B cell (primary cell): ENCODE data around the gene PPL. TPM values are rescaled to one million over a fixed set of nuclear protein-coding genes. Genes with fewer than 3 reads are reported as not detected.

Source experiments
- ATAC-seq: fragments of 200-7000 bp; cut with Tn5 transposase; one replicate; pipeline ENCODE4 v1.10.0; 2021; ENCODE audit warnings: low read depth, mild to moderate bottlenecking, moderate number of reproducible peaks, moderate library complexity
- CTCF ChIA-PET: fragments of 350-600 bp; sonication (Branson Sonifier 250); formaldehyde crosslinking; loops from one replicate; lab custom pipeline; 2021; ENCODE audit warnings: antibody characterized with exemption, inconsistent platforms; lab: Charles Lee
- POLR2A ChIA-PET: fragments of 350-600 bp; sonication (Branson Sonifier 250); formaldehyde crosslinking; loops from one replicate; lab custom pipeline; 2021; ENCODE audit warnings: antibody characterized with exemption; lab: Charles Lee
- DNase-seq: peaks from one replicate; pipeline ENCODE4 v3.0.0; 2013
- H2AFZ ChIP-seq: 2 replicates; pipeline ENCODE4 v1.6.1; 2012; ENCODE audit warnings: mild to moderate bottlenecking, low read depth, low read length; ENCODE audit not compliant: insufficient read depth, poor library complexity, severe bottlenecking
- H3K27ac ChIP-seq, 2 donors: 1 replicate in 1 of 2; 2 replicates in 1 of 2; pipeline ENCODE4 v1.5.1; 2012 to 2013; ENCODE audit warnings: low read length in 2 of 2, mild to moderate bottlenecking in 2 of 2, moderate library complexity in 1 of 2
- H3K27me3 ChIP-seq, 4 experiments: fragments of 200-600 bp in 1 of 4; sonication (generic) in 1 of 4; replicated peaks in 1 of 4; 1 replicate in 2 of 4; 2 replicates in 2 of 4; pipeline versions ENCODE4 v1.6.1 to v1.7.0; 2013 to 2016; ENCODE audit warnings: low read length in 3 of 4, mild to moderate bottlenecking in 2 of 4, mixed read lengths in 1 of 4, moderate library complexity in 1 of 4; ENCODE audit not compliant: insufficient read depth in 4 of 4, control insufficient read depth in 3 of 4; ENCODE audit errors: control extremely low read depth in 1 of 4
- H3K36me3 ChIP-seq, 2 experiments: replicated peaks in 1 of 2; 1 replicate in 1 of 2; 2 replicates in 1 of 2; pipeline versions ENCODE4 v1.6.1 to v1.7.1; 2013; ENCODE audit warnings: low read length in 1 of 2; ENCODE audit not compliant: insufficient read depth in 2 of 2, control insufficient read depth in 1 of 2; ENCODE audit errors: control extremely low read depth in 1 of 2, extremely low read depth in 1 of 2
- H3K4me1 ChIP-seq, 2 donors: fragments of 200-600 bp in 1 of 2; sonication (generic) in 1 of 2; 1 replicate in 1 of 2; 2 replicates in 1 of 2; pipeline versions ENCODE4 v1.5.1 to v1.6.1; 2013 to 2017; ENCODE audit warnings: low read length in 2 of 2; ENCODE audit not compliant: control insufficient read depth in 2 of 2, insufficient read depth in 2 of 2
- H3K4me2 ChIP-seq: replicated peaks from 2 replicates; pipeline ENCODE3; 2012; ENCODE audit warnings: mild to moderate bottlenecking, low read depth, low read length; ENCODE audit not compliant: poor library complexity, severe bottlenecking
- H3K4me3 ChIP-seq, 5 experiments: fragments of 200-600 bp in 1 of 5; sonication (generic) in 1 of 5; 1 replicate in 3 of 5; 2 replicates in 2 of 5; pipeline versions ENCODE4 v1.5.1 to v1.7.0; 2011 to 2016; ENCODE audit warnings: low read length in 4 of 5, mild to moderate bottlenecking in 4 of 5, low read depth in 2 of 5, control low read depth in 1 of 5, moderate library complexity in 1 of 5; ENCODE audit not compliant: insufficient read depth in 1 of 5; ENCODE audit errors: control extremely low read depth in 1 of 5, extremely low read depth in 1 of 5
- H3K79me2 ChIP-seq: fragments of 200-600 bp; sonication (generic); one replicate; pipeline ENCODE4 v1.6.0; 2016; ENCODE audit warnings: low read length; ENCODE audit not compliant: control insufficient read depth, insufficient read depth
- H3K9ac ChIP-seq: fragments of 200-600 bp; sonication (generic); 2 replicates; pipeline ENCODE4 v1.6.1; 2017; ENCODE audit warnings: mild to moderate bottlenecking, low read length, moderate library complexity
- H3K9me3 ChIP-seq, 3 donors: one replicate each; pipeline versions ENCODE4 v1.6.1 to v1.7.1; 2013; ENCODE audit warnings: low read length in 2 of 3; ENCODE audit not compliant: control insufficient read depth in 2 of 3, insufficient read depth in 1 of 3; ENCODE audit errors: control extremely low read depth in 1 of 3
- H4K20me1 ChIP-seq: 2 replicates; pipeline ENCODE4 v1.6.0; 2012; ENCODE audit warnings: mild to moderate bottlenecking, low read length; ENCODE audit not compliant: insufficient read depth, control insufficient read depth, poor library complexity, severe bottlenecking
- H3K27ac Mint-ChIP-seq: one replicate; pipeline ENCODE4 v1.8.0; 2021; ENCODE audit warnings: mixed read lengths
- H3K27me3 Mint-ChIP-seq: one replicate; pipeline ENCODE4 v1.8.0; 2021; ENCODE audit warnings: mixed read lengths
- H3K4me1 Mint-ChIP-seq: one replicate; pipeline ENCODE4 v1.8.0; 2021; ENCODE audit warnings: mixed read lengths
- H3K4me3 Mint-ChIP-seq: one replicate; pipeline ENCODE4 v1.8.0; 2021; ENCODE audit warnings: mixed read lengths
- H3K9me3 Mint-ChIP-seq: one replicate; pipeline ENCODE4 v1.8.0; 2022; ENCODE audit warnings: mixed read lengths; ENCODE audit not compliant: insufficient read depth
- CTCF ChIP-seq: fragments of 200-600 bp; IDR thresholded peaks from one replicate; pipeline ENCODE4 v1.8.0; 2022; ENCODE audit warnings: antibody characterized with exemption, mild to moderate bottlenecking
- EZH2 ChIP-seq: IDR thresholded peaks from 2 replicates; pipeline ENCODE4 v1.6.1; 2012; ENCODE audit warnings: borderline replicate concordance, low read depth, mild to moderate bottlenecking, moderate library complexity, low read length; ENCODE audit not compliant: insufficient read depth, poor library complexity, severe bottlenecking
- WGBS: methylation state at CpG from one replicate; pipeline ENCODE4 v1.1.5; 2013; ENCODE audit warnings: missing lambda C conversion rate; ENCODE audit not compliant: insufficient coverage; 5-methylcytosine and 5-hydroxymethylcytosine counted together
- intact Hi-C: fragments of 100-400 bp; cut with micrococcal nuclease; formaldehyde crosslinking; loops from one replicate; pipeline ENCODE4 v1.10.0; 2022
- polyA plus RNA-seq: library from polyadenylated mRNA; depleted of rRNA; stranded (reverse); fragments of >200 nt; gene quantifications from 2 replicates; pipeline ENCODE4 v1.2.3, GENCODE V29; 2012
- total RNA-seq, 2 donors: library from RNA; stranded (reverse); fragments of 120-200 nt in 1 of 2; gene quantifications; 1 replicate in 1 of 2; 2 replicates in 1 of 2; pipeline versions ENCODE4 v1.2.3 to v1.2.4, GENCODE V29; 2013 to 2022

PPL gene
- total and polyA plus RNA-seq, 2 donors (not counting 1 experiment from before 2014, with no cell fraction given), result not detected

GRCh38 chr16:4972938-4973587 lies 36.1 kb upstream of the PPL start:
- Histone ChIP-seq H2AFZ (no peak overlapping the region), H3K4me3 (no peak overlapping the region), H3K27ac (no peak overlapping the region), H4K20me1 (no peaks in the 10 kb centered on the region), H3K4me1 (peaks cover 14 to 15% of the 10 kb centered on the region in 2 donors), H3K4me2 (no peak overlapping the region), H3K36me3 (no peaks in the 10 kb centered on the region), H3K9me3 (peaks cover 0 to 26% (median 8%) of the 10 kb centered on the region in 3 donors), H3K27me3 (peaks cover 0 to 17% (median 3%) of the 10 kb centered on the region in 4 experiments), H3K9ac (no peak overlapping the region), H3K79me2 (no peaks in the 10 kb centered on the region)
- intact Hi-C loops, result no loop called here
- TF ChIP-seq CTCF (no peak), EZH2 (no peak)
- ATAC-seq (no peak), DNase-seq (no peak)
- ChIA-PET CTCF (interaction anchor here (0.5 kb wide), 1 partner anchor 22 kb away, joined by 3 read pairs; no protein-coding TSS in a partner anchor), POLR2A (no interaction called here)
- Mint-ChIP-seq H3K9me3 (no peaks in the 10 kb centered on the region), H3K4me1 (peaks cover 10% of the 10 kb centered on the region), H3K27me3 (peaks cover 13% of the 10 kb centered on the region), H3K27ac (no peak overlapping the region), H3K4me3 (no peak overlapping the region)
- 60% methylated on average over 8 of the region's 8 CpGs for WGBS

GRCh38 chr16:4970010-4970409 lies 33.1 kb upstream of the PPL start:
- Histone ChIP-seq H3K4me1 (no peaks in the 10 kb centered on the region), H3K36me3 (no peaks in the 10 kb centered on the region), H3K4me3 (no peak overlapping the region), H4K20me1 (no peaks in the 10 kb centered on the region), H2AFZ (no peak overlapping the region), H3K27me3 (peaks cover 0 to 17% (median 3%) of the 10 kb centered on the region in 4 experiments), H3K27ac (no peak overlapping the region), H3K4me2 (no peak overlapping the region), H3K9ac (no peak overlapping the region), H3K9me3 (peaks cover 0 to 9% (median 0%) of the 10 kb centered on the region in 3 donors), H3K79me2 (no peaks in the 10 kb centered on the region)
- TF ChIP-seq CTCF (no peak), EZH2 (no peak)
- CTCF ChIA-PET, result no interaction called here
- no peak for DNase-seq
- Mint-ChIP-seq H3K27me3 (peaks cover 15% of the 10 kb centered on the region), H3K4me3 (no peak overlapping the region), H3K4me1 (no peaks in the 10 kb centered on the region), H3K9me3 (no peaks in the 10 kb centered on the region), H3K27ac (no peak overlapping the region)
- ATAC-seq, result no peak
- intact Hi-C loops, result no loop called here
- 58% methylated on average over 3 of the region's 3 CpGs for WGBS
- POLR2A ChIA-PET, result no interaction called here
